PC-3 (cell line): ENCODE data around the gene CYP8B1.

Source experiments
- CTCF ChIP-seq: fragments of 300-600 bp; sonication (generic); conservative IDR thresholded peaks from 2 replicates; pipeline ENCODE4 v1.5.1; 2017; ENCODE audit warnings: antibody characterized with exemption, low read depth, mild to moderate bottlenecking, low read length
- EZH2 ChIP-seq: fragments of 300-600 bp; sonication (generic); IDR thresholded peaks from one replicate; pipeline ENCODE4 v1.6.1; 2017; ENCODE audit warnings: antibody characterized with exemption, mild to moderate bottlenecking, low read length; ENCODE audit not compliant: unreplicated experiment

- TF ChIP-seq CTCF (no peak), EZH2 (no peak)
Observed at GRCh38 chr3:42847731-42848130, 27.9 kb downstream of the CYP8B1 start.
